Nucleus accumbens (tissue), 56 donors: Measurements from ENCODE around the gene MBTPS1.
A peak's percentile ranks its signal among the peaks of the same experiment; 100 is the strongest.

Experiments
- DNase-seq, 56 donors: peaks; one replicate each; lab custom pipeline; 2025; lab: John Stamatoyannopoulos, UW

MBTPS1 gene

DNA sequence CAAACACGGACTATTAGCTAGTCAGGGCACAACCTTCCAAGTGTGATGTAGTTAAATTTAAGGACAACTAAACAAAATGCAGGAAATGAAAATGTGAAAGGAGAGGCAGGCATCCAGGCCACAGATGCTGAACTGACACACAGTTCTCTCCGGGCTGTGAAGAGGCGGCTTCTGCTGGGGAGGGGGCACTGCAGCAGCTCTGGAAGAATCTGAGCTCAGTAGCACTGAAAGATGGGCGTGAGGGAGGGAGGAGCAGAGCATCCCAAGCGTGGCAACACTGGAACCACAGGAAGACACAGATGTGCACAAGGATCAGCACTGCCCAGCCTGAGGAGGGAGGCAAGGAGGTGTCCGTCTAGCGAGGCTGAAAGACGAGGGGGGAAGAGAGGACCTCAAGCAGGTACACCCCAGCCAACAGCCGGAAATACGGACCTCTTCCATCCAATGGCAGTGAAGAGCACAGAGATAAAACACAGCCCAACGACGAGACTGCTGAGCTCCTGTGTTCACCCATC is 11.4 kb downstream of the MBTPS1 start:
- DNase-seq, result peak in 5 of 56 donors; percentile 14 to 23 (median 18)

DNA sequence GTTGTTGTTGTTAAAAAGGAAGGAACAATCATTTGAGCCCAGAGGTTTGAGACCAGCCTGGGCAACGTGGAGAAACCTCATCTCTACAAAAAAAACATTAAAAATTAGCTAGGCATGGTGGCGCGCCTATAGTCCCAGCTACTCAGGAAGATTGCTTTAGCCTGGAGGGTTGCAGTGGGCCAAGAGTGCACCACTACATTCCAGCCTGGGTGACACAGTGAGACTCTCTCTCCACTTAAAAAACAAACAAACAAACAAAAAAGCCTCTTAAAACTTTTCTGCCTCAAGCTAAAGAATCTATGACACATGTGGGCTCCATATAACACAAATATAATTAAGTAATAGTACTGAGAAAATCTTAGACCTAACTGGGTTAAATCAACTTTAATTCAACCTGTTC is 12.5 kb downstream of the MBTPS1 start:
- no peak for DNase-seq

DNA sequence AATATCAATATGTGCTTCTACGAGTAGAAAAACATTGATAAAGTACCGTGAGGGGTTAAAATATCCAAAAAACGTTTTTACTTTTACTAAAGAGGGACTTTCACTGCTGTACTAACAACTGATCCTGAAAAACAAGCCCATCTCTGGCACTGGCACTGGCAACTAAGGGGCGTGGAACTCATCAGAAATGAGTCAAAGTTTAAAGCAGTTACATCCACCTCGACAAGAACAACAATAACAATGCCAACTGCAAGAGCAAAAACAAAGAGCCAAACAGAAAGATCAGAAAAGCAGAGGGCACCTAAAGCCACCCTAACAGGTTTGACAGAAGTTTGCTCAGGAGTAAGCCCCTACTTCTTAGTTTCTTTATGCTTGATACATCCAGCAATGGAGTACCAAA is 13.1 kb downstream of the MBTPS1 start:
- DNase-seq, result no peak

DNA sequence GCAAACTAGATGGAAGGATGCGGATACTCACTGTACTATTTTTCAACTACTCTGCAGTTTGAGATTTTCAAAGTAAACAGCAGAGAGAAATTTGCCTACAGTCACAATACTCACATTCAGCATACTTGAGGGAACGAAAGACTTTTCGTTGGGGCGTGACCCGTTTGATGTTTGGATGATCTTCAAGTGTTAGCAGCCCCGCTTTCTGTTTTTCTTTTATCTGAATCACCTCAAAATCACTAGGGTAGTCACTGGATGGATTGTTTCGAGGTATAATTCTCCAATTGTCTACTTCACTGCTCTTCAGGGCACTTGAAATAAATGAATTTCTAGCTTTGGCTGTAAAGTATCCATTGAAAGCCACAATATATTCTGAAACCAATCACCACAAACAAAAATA is 17.8 kb downstream of the MBTPS1 start:
- no peak for DNase-seq

DNA sequence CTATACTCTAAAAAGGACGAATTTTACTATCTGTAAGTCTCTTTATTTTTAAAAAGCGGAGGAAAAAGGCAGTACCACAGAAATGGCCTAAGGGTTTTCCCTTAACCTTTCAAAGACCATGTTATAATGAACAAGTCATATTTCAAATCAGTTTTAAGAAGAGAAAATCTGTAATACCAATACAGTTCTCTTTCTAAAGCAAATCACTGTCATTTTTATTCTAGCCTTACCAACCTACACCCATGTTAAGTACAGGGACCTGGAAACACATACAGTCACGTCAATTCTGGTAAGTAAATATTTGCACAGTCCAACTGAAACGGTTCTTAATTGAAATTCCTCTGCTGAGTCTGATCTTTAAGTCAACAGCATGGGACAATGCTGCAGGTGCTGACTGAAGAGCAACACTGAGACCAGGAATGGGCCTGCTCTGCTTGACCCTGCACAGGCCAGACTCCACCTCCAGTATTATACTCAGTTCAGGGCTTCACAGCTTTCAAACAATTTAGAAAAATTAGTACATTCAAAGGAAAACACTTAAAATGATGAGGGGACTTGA is 20.2 kb downstream of the MBTPS1 start:
- no peak for DNase-seq

DNA sequence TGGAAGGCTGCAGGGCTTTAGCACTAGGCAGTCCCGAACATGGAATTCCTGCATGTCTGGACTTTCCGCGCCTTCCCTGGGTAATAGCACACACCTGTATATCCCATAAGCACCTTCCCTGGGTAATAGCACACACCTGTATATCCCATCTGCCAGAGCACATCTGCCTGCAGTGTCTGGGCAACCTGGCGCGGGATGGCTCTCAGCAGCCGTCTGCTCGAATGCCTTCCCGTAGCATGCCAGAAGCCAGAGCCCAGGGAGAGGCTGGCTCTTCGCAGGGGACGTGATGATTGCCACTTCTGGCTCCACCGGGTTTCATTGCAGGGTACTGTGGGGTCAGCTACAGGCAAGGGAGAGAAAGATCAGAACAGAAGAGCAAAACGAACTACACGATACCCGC is 21.3 kb downstream of the MBTPS1 start:
- no peak for DNase-seq

DNA sequence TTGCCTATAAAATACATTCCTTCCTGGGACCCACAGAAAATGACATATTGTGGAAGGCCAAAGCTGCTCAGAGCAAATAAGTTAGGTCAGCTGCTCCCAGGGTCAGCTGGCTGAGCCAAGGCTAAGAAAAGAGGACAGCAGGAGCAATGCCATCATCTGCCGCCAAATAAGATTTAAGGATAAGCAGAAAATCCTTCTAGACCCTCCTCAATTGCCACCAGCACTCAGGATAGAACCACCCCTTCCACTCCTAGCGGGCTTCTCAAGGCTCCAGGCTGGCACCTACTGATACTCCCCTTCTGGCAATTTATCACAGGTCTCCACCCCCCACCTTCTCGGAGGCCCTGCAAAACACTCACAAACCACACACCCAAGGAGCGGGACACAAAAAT is 22.9 kb downstream of the MBTPS1 start:
- no peak for DNase-seq

DNA sequence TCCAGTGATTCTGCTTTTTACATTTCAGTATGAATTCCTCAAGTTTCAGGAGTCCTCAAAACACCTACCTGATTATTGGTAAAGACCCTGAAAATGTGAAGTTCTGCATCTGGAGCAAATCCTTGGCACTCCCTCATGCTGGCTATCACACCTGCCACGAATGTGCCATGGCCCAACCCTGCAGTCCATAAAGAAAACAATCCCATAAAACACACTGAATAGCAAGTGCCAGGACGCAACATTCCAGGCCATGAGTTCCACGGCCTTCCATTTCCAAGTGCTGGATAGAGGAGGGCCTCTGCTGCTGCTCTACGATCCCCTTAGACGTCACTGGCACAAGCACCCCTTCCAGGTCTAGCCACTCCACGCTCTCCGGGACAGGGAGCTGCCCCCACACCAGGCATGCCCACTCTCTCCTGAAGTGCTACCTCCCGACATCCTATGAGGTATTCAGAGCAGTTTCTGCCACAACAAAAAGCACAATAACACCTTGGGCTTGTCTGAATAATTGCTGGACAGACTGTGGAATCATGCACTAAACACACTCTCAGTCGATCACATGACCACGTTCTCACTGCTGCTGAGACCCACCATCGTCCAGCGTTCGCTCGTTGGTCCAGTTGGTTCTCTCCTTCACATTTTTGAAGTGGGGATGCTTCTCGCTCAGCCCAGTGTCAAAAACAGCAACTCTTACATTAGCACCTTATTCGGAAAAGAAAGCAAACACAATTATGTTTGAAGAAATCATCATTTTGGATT is 23.4 kb downstream of the MBTPS1 start:
- DNase-seq, result no peak

DNA sequence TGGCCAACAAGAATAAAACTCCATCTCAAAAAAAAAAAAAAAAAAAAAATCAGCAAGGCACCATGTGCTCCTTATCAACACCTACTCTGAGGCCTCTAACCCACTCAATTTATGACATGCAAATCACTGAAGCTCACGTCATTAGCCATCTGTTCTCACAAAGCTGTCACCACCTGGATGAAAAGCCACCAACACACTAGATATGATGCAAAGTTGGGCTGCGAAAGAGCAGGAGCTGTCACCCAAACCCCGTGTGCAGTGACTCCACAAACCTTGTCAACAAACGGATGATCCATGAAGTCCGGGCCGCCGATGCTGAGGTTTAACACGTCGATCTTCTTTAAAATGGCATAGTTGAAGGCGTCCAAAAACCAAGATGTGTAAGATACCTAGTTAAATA is 25.3 kb downstream of the MBTPS1 start:
- DNase-seq, result peak in 24 of 56 donors; percentile 19 to 80 (median 48)

DNA sequence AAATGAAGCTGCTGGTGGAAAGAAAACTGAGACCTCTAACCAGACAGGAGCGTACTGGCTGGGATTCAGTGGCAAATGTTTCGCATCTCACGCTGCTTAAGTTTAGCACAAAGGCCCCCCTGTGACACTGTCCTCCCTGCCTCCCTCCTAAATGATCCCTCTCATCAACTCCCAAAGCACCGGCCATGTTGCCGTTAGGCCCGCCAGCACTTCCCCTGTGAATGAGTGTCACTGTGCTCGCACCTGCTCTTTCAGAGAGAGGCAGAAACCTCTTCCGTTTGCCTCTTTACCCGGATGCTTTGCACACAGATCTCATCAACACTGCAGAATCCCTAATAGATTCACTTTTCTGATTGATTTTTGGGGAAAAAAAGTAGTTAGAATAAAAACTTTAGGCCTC is 26.5 kb downstream of the MBTPS1 start:
- peak in 9 of 56 donors; percentile 8 to 61 (median 34) for DNase-seq

DNA sequence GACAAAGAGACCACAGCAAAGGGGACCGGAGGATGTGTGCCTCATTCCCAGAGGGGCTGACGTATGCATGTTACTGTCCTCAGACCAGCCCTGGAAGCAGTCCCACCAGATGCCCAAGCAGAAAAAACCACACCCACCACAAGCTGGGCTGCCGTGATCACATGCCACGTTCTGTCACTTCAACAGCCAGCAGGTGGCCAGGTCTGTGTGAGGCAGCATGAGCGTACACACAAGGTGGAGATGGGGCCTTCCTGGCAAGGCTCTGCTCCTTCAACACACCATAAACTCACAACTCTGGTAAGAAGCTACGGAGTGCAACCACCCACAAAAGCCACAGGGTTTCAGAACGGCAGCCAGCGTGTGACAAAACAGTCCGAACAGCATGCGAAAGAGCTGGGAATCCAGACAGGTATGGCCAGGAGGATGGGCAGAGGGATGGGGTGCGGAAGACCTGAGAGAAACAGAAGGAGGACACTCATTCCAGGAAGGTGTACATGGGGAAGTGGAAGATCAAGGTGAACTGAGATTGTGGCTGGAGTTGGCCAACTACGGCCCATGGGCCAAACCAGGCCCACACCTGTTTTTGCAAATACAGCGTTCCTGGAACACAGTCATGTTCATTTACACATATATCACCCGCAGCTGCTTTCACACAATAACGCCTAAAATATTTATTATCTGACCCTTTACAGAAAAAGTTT is 27.9 kb downstream of the MBTPS1 start:
- no peak for DNase-seq

DNA sequence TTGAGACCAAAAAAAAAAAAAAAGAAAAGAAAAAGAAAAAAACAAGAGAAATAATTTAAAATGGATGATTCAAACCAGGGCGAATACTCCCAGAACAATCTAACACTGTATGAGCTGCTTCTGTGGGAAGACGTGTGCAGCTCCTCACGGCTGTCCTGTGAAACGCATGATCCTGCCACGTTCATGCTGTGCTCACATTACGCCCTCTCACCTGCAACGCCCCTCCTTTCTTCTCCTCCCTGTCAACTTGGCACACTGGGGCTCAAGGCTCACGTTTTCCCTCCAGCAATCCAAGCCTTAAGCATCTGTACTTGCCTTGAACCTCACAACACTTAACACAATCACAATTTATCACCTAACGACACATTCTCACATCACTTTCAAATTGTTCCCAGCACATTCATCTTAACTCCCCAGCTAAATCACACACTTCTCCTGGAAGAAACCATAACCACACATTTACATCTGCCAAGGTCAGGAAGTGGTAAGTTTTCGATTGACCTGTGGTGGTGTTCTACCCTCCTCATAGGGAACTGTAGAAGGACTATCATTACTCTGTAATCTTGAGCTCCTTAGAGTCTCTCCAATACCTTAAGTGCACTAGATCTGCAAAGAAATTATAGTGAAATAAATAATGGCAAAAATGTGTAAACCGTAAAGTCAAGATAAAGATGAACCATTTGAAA is 29.1 kb downstream of the MBTPS1 start:
- peak in 26 of 56 donors; percentile 12 to 81 (median 45) for DNase-seq

DNA sequence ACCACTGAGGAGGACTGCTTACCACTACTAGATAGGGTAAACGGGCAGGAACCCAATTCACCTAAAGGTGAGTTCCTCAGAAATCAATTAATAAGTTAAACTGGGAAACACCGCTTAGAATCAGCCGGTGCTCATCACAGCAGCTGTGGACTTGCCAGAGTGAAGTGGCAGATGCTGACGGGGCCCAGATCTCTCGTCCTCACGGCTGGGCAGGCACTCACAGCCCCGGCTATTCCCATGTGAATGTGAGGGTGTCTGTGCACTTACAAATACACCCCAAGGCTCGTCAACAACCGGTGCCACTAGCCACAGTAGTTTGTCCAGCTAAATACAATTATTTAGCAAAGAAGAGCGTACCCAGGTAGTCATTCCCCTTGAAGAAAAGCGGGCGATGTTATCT is 29.7 kb downstream of the MBTPS1 start:
- peak in 1 of 56 donors; percentile 14 for DNase-seq

DNA sequence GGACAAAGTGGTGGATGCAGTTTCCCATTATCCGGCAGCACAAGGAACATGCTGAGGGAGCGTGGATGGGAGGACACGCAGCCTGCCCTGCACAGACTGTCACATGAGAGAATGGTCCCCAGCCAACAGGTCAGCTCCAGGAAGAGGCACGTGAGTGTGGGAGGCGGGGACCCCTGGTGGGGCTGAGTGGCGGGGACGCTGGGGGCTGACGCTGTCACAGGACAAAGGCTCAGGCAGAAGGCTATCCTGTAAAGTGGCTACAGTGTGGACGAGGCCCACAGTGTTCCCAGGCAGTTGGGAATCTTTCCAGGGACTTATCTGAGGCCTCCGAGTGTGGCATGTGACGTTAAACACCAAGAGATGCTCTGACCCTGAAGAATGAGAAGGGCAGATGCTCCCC is 30.4 kb downstream of the MBTPS1 start:
- DNase-seq, result no peak

DNA sequence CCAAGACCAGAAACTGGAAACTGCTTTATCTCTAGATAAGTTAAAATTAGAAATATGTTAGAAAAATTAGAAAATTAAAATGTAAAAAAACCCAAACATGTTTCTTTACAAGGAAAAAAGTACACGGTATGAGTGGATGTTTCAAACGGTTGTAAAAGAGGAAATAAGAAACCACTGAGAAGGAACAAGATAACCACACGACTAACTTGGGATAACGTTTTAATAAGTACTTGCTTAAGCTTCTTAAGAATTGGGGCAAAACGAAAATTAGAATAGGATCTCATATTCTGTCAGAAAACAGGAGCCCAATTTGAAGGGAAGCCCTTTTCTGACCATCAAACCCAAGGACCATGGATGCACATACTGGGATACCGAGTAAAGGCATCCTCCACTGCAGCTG is 31.0 kb downstream of the MBTPS1 start:
- DNase-seq, result no peak

DNA sequence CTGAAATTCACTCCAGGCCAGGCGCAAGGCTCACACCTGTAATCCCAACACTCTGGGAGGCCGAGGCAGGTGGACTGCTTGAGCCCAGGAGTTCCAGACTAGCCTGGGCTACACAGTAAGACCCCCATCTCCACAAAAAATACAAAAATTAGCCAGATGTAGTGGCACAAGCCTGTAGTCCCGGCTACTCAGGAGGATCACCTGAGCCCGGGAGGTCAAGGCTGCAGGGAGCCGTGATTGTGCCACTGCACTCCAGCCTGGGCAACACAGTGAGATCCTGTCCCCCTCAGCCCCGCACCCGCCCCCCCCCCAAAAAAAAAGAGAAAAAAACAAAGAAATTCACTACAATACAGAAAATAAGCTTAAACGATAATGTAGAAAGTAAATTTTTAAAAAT is 31.5 kb downstream of the MBTPS1 start:
- no peak for DNase-seq

DNA sequence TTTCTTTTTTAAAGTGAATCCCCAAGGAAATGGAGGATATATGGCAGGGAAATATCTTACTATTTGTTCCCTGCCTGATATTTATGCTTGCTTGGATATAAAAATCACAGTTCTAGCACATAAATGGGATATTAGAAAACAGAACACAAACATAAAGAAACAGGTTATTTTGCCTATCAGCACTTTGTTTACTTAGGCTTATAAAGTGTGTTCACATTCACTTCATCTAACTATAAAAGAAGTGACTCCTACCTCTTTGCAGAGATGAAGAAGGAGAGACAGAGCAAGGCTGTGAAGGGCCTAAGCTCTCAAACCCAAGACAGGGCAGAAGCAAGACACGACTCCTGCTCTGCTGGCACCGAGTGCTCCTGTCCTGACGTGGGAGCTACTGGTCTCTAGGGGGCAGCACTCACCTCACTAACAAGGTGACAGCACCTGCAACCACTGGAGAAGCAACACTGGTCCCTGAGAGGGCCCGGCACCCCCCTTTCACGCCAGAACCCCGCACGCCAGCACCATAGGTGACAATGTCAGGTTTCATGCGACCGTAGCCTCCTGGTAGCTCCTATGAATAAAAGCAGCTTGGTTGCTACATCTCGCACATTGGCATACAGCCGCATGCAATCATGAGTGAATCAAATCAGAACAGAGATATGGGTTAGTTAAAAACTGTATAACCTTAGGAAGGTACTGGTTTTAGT is 32.0 kb downstream of the MBTPS1 start:
- DNase-seq, result peak in 28 of 56 donors; percentile 6 to 58 (median 28)

DNA sequence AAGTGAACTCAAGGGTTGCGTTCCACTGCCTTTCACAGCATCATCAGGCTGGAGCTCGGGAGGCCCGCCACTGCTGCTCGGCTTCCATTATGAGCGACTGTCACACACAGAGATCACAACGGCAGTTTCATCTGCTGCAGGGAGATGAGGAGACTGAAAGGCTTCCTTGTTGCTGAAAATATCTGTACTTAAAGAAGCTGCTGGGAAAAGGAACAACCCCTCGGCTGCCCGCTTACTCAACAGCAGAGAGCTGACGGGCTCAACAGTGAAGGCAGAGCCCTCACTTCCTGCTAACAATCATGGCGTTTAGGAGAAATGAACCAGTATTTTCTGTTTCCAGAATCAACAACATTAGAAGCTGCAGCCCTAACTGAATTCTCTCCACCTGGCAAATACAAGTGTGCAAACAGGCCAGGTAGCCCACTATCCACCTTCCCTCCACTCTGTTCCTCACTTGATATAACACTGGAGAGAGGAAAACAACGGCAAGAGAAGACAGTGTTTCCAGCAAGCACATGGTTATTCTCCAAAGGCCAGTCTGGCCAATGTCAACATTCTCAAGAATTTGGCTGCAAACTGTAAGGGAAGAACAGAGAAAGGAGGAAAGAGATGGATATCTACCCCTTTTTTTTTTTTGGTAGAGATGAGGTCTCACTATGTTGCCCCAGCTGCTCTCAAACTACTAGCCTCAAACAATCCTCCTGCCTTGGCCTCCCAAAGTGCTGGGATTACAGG is 33.7 kb downstream of the MBTPS1 start:
- DNase-seq, result peak in 11 of 56 donors; percentile 13 to 56 (median 28)

DNA sequence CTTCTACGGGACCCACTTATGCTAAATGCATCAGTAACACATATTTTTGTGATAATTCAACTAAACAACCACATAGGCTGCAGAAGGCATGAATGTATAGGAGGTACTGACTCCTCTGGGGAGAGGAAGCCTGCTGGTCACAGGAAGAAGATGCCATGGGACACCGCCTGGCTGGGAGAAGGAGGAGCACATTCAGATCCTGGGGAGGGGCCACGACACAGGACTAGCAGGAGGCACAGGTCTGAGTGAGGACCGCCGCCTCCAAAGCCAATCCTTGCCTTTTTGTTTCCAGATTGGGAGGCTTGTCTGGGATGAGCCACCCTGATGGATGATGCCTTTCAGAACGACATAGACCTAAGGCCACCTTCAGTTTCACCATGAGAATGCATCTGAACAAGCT is 34.6 kb downstream of the MBTPS1 start:
- DNase-seq, result no peak
